Measurements from ENCODE around the gene HPCA.

DNA sequence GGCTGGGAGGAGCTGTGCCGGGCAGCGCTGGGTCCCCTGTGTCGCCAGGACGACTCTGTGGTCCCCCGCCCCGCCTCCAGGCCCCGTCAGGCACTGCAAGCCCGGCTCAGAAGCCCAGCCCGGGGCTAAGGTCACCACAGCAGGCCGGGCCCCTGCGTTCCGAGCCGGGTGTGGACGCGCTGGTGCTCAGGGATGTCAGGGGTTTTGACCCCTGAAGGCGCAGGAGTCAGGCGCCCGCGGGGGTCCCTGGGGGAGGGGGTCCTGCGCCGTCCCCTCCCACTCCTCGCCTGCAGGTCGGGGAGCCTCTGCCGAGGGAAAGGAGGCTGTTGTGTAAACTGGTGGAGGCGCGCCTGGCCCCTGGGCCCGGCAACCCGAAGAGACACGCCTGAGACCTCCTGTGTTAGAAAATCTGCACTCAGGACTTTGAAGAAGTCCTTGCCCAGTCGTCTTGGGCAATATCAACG, 38.6 kb downstream of the HPCA start:
- TF ChIP-seq CTCF (optimal IDR thresholded peaks at IDR 0.05 in 1 of 3, IDR thresholded peaks at IDR 0.05 in 1 of 3, conservative IDR thresholded peaks at IDR 0.05 in 1 of 3; ENCODE audit: extremely low read depth in 1 of 3, insufficient read depth in 2 of 3, low read length in 3 of 3) (no peak), EZH2 (IDR thresholded peaks at IDR 0.05; ENCODE audit: low read length) (no peak)
